ENCODE measurements around the gene DUOX2.

DNA sequence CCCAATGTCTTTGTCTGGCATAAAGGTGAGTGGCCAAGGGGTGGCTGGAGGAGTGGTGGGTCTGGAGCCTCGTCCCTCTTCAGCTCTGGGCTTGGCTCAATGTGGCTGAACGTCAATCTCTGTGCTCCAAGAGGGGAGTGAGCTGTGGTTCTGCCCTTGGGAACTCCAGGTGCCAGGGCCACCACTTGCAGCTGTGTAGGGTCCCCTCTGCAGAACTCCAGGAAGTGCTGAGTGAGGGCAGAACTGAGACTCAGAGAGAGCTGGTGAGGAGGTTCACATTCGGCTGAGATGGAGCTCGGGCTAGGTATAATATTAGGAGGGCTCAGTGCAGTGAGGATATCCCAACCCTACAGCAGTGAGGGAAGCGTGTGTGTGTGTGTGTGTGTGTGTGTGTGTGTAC is 27.4 kb upstream of the DUOX2 start:
- no peak for TF ChIP-seq POLR2A (IDR thresholded peaks at IDR 0.05; ENCODE audit: low read depth)
- TF ChIP-seq, protein P1, sequence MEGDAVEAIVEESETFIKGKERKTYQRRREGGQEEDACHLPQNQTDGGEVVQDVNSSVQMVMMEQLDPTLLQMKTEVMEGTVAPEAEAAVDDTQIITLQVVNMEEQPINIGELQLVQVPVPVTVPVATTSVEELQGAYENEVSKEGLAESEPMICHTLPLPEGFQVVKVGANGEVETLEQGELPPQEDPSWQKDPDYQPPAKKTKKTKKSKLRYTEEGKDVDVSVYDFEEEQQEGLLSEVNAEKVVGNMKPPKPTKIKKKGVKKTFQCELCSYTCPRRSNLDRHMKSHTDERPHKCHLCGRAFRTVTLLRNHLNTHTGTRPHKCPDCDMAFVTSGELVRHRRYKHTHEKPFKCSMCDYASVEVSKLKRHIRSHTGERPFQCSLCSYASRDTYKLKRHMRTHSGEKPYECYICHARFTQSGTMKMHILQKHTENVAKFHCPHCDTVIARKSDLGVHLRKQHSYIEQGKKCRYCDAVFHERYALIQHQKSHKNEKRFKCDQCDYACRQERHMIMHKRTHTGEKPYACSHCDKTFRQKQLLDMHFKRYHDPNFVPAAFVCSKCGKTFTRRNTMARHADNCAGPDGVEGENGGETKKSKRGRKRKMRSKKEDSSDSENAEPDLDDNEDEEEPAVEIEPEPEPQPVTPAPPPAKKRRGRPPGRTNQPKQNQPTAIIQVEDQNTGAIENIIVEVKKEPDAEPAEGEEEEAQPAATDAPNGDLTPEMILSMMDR (IDR thresholded peaks at IDR 0.05) = no peak
- no peak for TF ChIP-seq EP300 (IDR thresholded peaks at IDR 0.05)
- TF ChIP-seq POLR2AphosphoS5 (IDR thresholded peaks at IDR 0.05) = no peak

Data from esophagus muscularis mucosa (tissue), 4 donors.